Ovary (tissue), 9 donors: ENCODE measurements around the gene VAMP5. TPM values are rescaled to one million over a fixed set of nuclear protein-coding genes. Genes with fewer than 3 reads are reported as not detected.

Experiments
- DNase-seq, 5 donors: peaks; one replicate each; pipeline ENCODE4 v3.0.0-alpha.2; 2019 to 2020
- H3K27ac ChIP-seq, 2 donors: fragments of 200-600 bp; one replicate each; pipeline versions ENCODE4 v1.5.1 to v1.8.0; 2019 to 2022
- H3K27me3 ChIP-seq: fragments of 200-600 bp; one replicate; pipeline ENCODE4 v1.8.0; 2022
- H3K36me3 ChIP-seq: fragments of 200-600 bp; sonication (generic); one replicate; pipeline ENCODE4 v1.5.1; 2019
- H3K4me1 ChIP-seq: one replicate; pipeline ENCODE4 v1.8.1; 2013; ENCODE audit warnings: mild to moderate bottlenecking, moderate library complexity; ENCODE audit not compliant: insufficient read depth
- H3K4me3 ChIP-seq: fragments of 200-600 bp; sonication (generic); one replicate; pipeline ENCODE4 v1.5.1; 2017
- H3K9me3 ChIP-seq, 2 donors: fragments of 200-600 bp in 1 of 2; sonication (generic) in 1 of 2; one replicate each; pipeline versions ENCODE4 v1.5.1 to v1.8.1; 2013 to 2019; ENCODE audit warnings: mild to moderate bottlenecking in 1 of 2, moderate library complexity in 1 of 2
- CTCF ChIP-seq, 3 donors: fragments of 450-650 bp in 2 of 3; fragments of 200-600 bp in 1 of 3; IDR thresholded peaks; one replicate each; pipeline versions ENCODE4 v1.5.1 to v1.8.0; 2016 to 2022; ENCODE audit warnings: antibody characterized with exemption in 3 of 3, mild to moderate bottlenecking in 1 of 3
- EP300 ChIP-seq: sonication (generic); formaldehyde crosslinking; IDR thresholded peaks from one replicate; pipeline ENCODE4 v1.6.1; 2017; ENCODE audit warnings: antibody characterized with exemption
- POLR2A ChIP-seq: fragments of 450-650 bp; IDR thresholded peaks from one replicate; pipeline ENCODE4 v1.6.1; 2017; ENCODE audit warnings: antibody characterized with exemption, mild to moderate bottlenecking, moderate library complexity
- WGBS, 3 donors: extraction: QIAGEN DNeasy Blood & Tissue Kit in 1 of 3; methylation state at CpG; one replicate each; pipeline versions ENCODE4 v1.1.5 to v1.1.7; 2013 to 2017; 5-methylcytosine and 5-hydroxymethylcytosine counted together
- intact Hi-C, 4 donors: fragments of 100-400 bp; cut with DNase I; formaldehyde crosslinking; loops; one replicate each; pipeline versions ENCODE4 v1.11.0 to v1.15.1; 2022 to 2023
- polyA plus RNA-seq, 2 donors: library from polyadenylated mRNA; stranded (reverse); fragments of 200-250 nt in 1 of 2; fragments of 350-450 nt in 1 of 2; fragmentation: Illumina TruSeq in 1 of 2; extraction: RNeasy Lipid Tissue Mini Kit (QIAGEN cat#74804) in 1 of 2; gene quantifications; one replicate each; pipeline ENCODE4 v1.2.3, GENCODE V29; 2013 to 2014
- small RNA-seq: library from RNA; depleted of rRNA; stranded (forward); fragments of <200 nt; gene quantifications from one replicate; pipeline ENCODE3, GENCODE V24; 2016
- total RNA-seq, 7 donors: library from RNA; depleted of rRNA in 2 of 7; stranded (reverse); fragments of >200 nt in 2 of 7; fragmentation: NEBNext Ultra II Directional in 3 of 7; extraction: Animal tissue kit (Norgen Biotek cat#: 25700) in 3 of 7; gene quantifications; one replicate each; pipeline versions ENCODE4 v1.1.0 to v1.2.4, GENCODE V29; 2016 to 2023
- donor health status: DM: no; HTN: no; CAD: no; lungs with moderate emphysema.
- donor health status: DM: no; HTN: no; CAD: no.
- donor health status: Bipolar disorder and iron deficiency.
- donor health status: DM: yes; HTN: yes; CAD: no.
- donor health status: DM: no; HTN: no; CAD: no.
- donor health status: DM: yes; HTN: yes; CAD: no.

The VAMP5 gene
- total and polyA plus RNA-seq, 9 donors = 25.6 to 99.5 (median 48.5) TPM

GRCh38 chr2:85635636-85636035 is 51.4 kb downstream of the VAMP5 start:
- Histone ChIP-seq H3K27me3 (no peaks in the 10 kb centered on the region), H3K4me3 (no peak overlapping the region), H3K9me3 (no peaks in the 10 kb centered on the region), H3K36me3 (no peaks in the 10 kb centered on the region), H3K4me1 (peaks cover 2% of the 10 kb centered on the region), H3K27ac (no peak overlapping the region)
- TF ChIP-seq POLR2A (no peak), CTCF (IDR thresholded peaks at IDR 0.05) (no peak), EP300 (no peak)
- no peak for DNase-seq
- intact Hi-C loops = loop anchor here (5.0 to 10.0 kb wide), 7 partner anchors 37 to 439 kb away; no protein-coding TSS in a partner anchor
- 11 to 24% (median 12%) methylated on average over 4 of the region's 4 CpGs for WGBS, 3 donors

GRCh38 chr2:85642725-85643124 is 58.5 kb downstream of the VAMP5 start:
- Histone ChIP-seq H3K4me1 (no peaks in the 10 kb centered on the region), H3K27me3 (no peaks in the 10 kb centered on the region), H3K36me3 (no peaks in the 10 kb centered on the region), H3K4me3 (no peak overlapping the region), H3K27ac (no peak overlapping the region), H3K9me3 (no peaks in the 10 kb centered on the region)
- no peak for TF ChIP-seq POLR2A
- no peak for TF ChIP-seq EP300
- TF ChIP-seq CTCF (IDR thresholded peaks at IDR 0.05) = no peak
- WGBS, 3 donors = 87 to 95% (median 95%) methylated on average over 3 of the region's 3 CpGs
- DNase-seq = no peak
- intact Hi-C loops = loop anchor here in 1 of 4 donors (5.0 kb wide), 1 partner anchor 65 kb away; no protein-coding TSS in a partner anchor

Small RNA genes within 50 kb of the gene (small RNA-seq; reads per million reads assigned to genes)
- gene RN7SL126P = not detected

Other genes starting within 250 kb of the VAMP5 start
- gene RETSAT, start 229.9 kb upstream of the VAMP5 start, total RNA-seq = 10 to 100 TPM; 13.4 to 29.4 (median 25.1) TPM
- gene RETSAT, start 229.9 kb upstream of the VAMP5 start, polyA plus RNA-seq = 10 to 100 TPM; 16.2 to 24.8 TPM
- gene ELMOD3, start 229.7 kb upstream of the VAMP5 start, total RNA-seq = 10 to 100 TPM; 13.0 to 23.0 (median 15.2) TPM
- gene ELMOD3, start 229.7 kb upstream of the VAMP5 start, polyA plus RNA-seq = 10 to 100 TPM; 17.6 to 21.6 TPM
- 10 to 100 TPM in 6 of 7 donors, 1 to 10 TPM in 1; 6.8 to 97.8 (median 23.6) TPM for gene CAPG, start 174.1 kb upstream of the VAMP5 start, total RNA-seq
- gene CAPG, start 174.1 kb upstream of the VAMP5 start, polyA plus RNA-seq = 10 to 100 TPM in 1 of 2 donors, 1 to 10 TPM in 1; 9.8 to 12.3 TPM
- 1 to 10 TPM in 1 of 7 donors, under 1 TPM in 2, not detected in 4; 0.35 to 1.9 (median 0.48) TPM for gene SH2D6, start 165.7 kb upstream of the VAMP5 start, total RNA-seq
- under 1 TPM in 1 of 2 donors, not detected in 1; 0.12 TPM for gene SH2D6, start 165.7 kb upstream of the VAMP5 start, polyA plus RNA-seq
- gene MAT2A, start 45.3 kb upstream of the VAMP5 start, total RNA-seq = 100 to 1,000 TPM; 128 to 766 (median 228) TPM
- gene MAT2A, start 45.3 kb upstream of the VAMP5 start, polyA plus RNA-seq = 100 to 1,000 TPM in 1 of 2 donors, 10 to 100 TPM in 1; 70.8 to 224 TPM
- gene GGCX, start 22.9 kb upstream of the VAMP5 start, total RNA-seq = 10 to 100 TPM; 23.8 to 35.5 (median 33.9) TPM
- gene GGCX, start 22.9 kb upstream of the VAMP5 start, polyA plus RNA-seq = 10 to 100 TPM; 14.2 to 33.3 TPM
- gene VAMP8, start 6.8 kb upstream of the VAMP5 start, total RNA-seq = 10 to 100 TPM in 5 of 7 donors, 1 to 10 TPM in 2; 5.9 to 58.4 (median 14.0) TPM
- gene VAMP8, start 6.8 kb upstream of the VAMP5 start, polyA plus RNA-seq = 10 to 100 TPM; 25.5 to 54.3 TPM
- gene RNF181, start 11.3 kb downstream of the VAMP5 start, total RNA-seq = 100 to 1,000 TPM in 1 of 7 donors, 10 to 100 TPM in 6; 61.1 to 108 (median 93.3) TPM
- gene RNF181, start 11.3 kb downstream of the VAMP5 start, polyA plus RNA-seq = 100 to 1,000 TPM; 123 to 148 TPM
- gene TMEM150A, start 18.3 kb downstream of the VAMP5 start, total RNA-seq = 10 to 100 TPM; 12.5 to 27.1 (median 18.6) TPM
- 10 to 100 TPM in 1 of 2 donors, 1 to 10 TPM in 1; 7.0 to 17.8 TPM for gene TMEM150A, start 18.3 kb downstream of the VAMP5 start, polyA plus RNA-seq
- 10 to 100 TPM; 14.6 to 45.4 (median 35.5) TPM for gene C2orf68, start 27.6 kb downstream of the VAMP5 start, total RNA-seq
- gene C2orf68, start 27.6 kb downstream of the VAMP5 start, polyA plus RNA-seq = 10 to 100 TPM; 22.1 to 31.5 TPM
- 10 to 100 TPM; 37.6 to 60.0 (median 42.2) TPM for gene USP39, start 31.8 kb downstream of the VAMP5 start, total RNA-seq
- 10 to 100 TPM; 37.6 to 52.6 TPM for gene USP39, start 31.8 kb downstream of the VAMP5 start, polyA plus RNA-seq
- gene SFTPB, start 83.8 kb downstream of the VAMP5 start, total RNA-seq = 10 to 100 TPM in 1 of 7 donors, 1 to 10 TPM in 3, under 1 TPM in 2, not detected in 1; 0.27 to 15.4 (median 1.1) TPM
- under 1 TPM in 1 of 2 donors, not detected in 1; 0.97 TPM for gene SFTPB, start 83.8 kb downstream of the VAMP5 start, polyA plus RNA-seq
- gene GNLY, start 109.9 kb downstream of the VAMP5 start, total RNA-seq = 1 to 10 TPM in 5 of 7 donors, under 1 TPM in 2; 0.46 to 5.1 (median 1.1) TPM
- gene GNLY, start 109.9 kb downstream of the VAMP5 start, polyA plus RNA-seq = 10 to 100 TPM in 1 of 2 donors, under 1 TPM in 1; 0.67 to 10.8 TPM
- gene ATOH8, start 169.6 kb downstream of the VAMP5 start, total RNA-seq = 10 to 100 TPM; 10.7 to 37.7 (median 29.6) TPM
- gene ATOH8, start 169.6 kb downstream of the VAMP5 start, polyA plus RNA-seq = 10 to 100 TPM in 1 of 2 donors, 1 to 10 TPM in 1; 9.4 to 37.3 TPM